T-helper 2 cell treated with Interferon-gamma antibody and Interleukin-4, amounts not matched to agents 100 ng/mL and 5 ng/mL, for 36 hours (primary cell): ENCODE data around the gene LAMC3. TPM values are rescaled to one million over a fixed set of nuclear protein-coding genes. Genes with fewer than 3 reads are reported as not detected.
"Not testable (repeated sequence)": the region's sequence is repeated elsewhere in the genome, so short reads cannot be mapped to it uniquely, and the experiment has no call there.

Experiments
- intact Hi-C: fragments of 100-400 bp; cut with micrococcal nuclease; formaldehyde crosslinking; loops from one replicate; pipeline ENCODE4 v1.15.1; 2023
- total RNA-seq: library from RNA; stranded (reverse); gene quantifications from 2 replicates; pipeline ENCODE4 v1.2.3, GENCODE V29; 2022

LAMC3 gene
- total RNA-seq, 1 donor from 2014 or later, result 0.05 TPM

GRCh38 chr9:131096269-131097125 is 87.5 kb downstream of the LAMC3 start, which contains the start of gene AIF1L:
Gene AIF1L, plus strand, starts transcription at chr9:131096531. Its CDS starts 99 bp downstream, at chr9:131096630.
- intact Hi-C loops, result no loop called here

- intact Hi-C loops, result no loop called here
Observed at GRCh38 chr9:131097126-131097947, 88.4 kb downstream of the LAMC3 start.

GRCh38 chr9:131097948-131098278 is 88.9 kb downstream of the LAMC3 start:
- intact Hi-C loops, result no loop called here

GRCh38 chr9:131098391-131099101 is 89.6 kb downstream of the LAMC3 start:
- intact Hi-C loops, result no loop called here

GRCh38 chr9:131099102-131099606 is 90.2 kb downstream of the LAMC3 start:
- intact Hi-C loops, result no loop called here

- intact Hi-C loops, result not testable (repeated sequence)
Observed at GRCh38 chr9:131099845-131100244, 90.9 kb downstream of the LAMC3 start.

- intact Hi-C loops, result no loop called here
Observed at GRCh38 chr9:131100445-131100844, 91.5 kb downstream of the LAMC3 start.

GRCh38 chr9:131101207-131101964 is 92.4 kb downstream of the LAMC3 start:
- intact Hi-C loops, result no loop called here

GRCh38 chr9:131103024-131103423 is 94.0 kb downstream of the LAMC3 start:
- intact Hi-C loops, result no loop called here

GRCh38 chr9:131103535-131103934 is 94.6 kb downstream of the LAMC3 start:
- intact Hi-C loops, result no loop called here

- intact Hi-C loops, result no loop called here
Observed at GRCh38 chr9:131104016-131104740, 95.2 kb downstream of the LAMC3 start.

GRCh38 chr9:131105952-131106351 is 97.0 kb downstream of the LAMC3 start:
- intact Hi-C loops, result no loop called here

- intact Hi-C loops, result no loop called here
Observed at GRCh38 chr9:131107760-131108159, 98.8 kb downstream of the LAMC3 start.

- intact Hi-C loops, result no loop called here
Observed at GRCh38 chr9:131111186-131111853, 102.3 kb downstream of the LAMC3 start.

GRCh38 chr9:131111854-131112311 is 102.9 kb downstream of the LAMC3 start:
- intact Hi-C loops, result no loop called here

GRCh38 chr9:131112374-131113154 is 103.6 kb downstream of the LAMC3 start:
- intact Hi-C loops, result no loop called here

- intact Hi-C loops, result no loop called here
Observed at GRCh38 chr9:131113655-131114054, 104.7 kb downstream of the LAMC3 start.

- intact Hi-C loops, result no loop called here
Observed at GRCh38 chr9:131114084-131114535, 105.1 kb downstream of the LAMC3 start.

GRCh38 chr9:131115360-131115742 is 106.4 kb downstream of the LAMC3 start:
- intact Hi-C loops, result not testable (repeated sequence)
